ENCODE measurements around the gene RBMS3.
"Not testable (repeated sequence)": the region's sequence is repeated elsewhere in the genome, so short reads cannot be mapped to it uniquely, and the experiment has no call there.

RBMS3 gene

DNA sequence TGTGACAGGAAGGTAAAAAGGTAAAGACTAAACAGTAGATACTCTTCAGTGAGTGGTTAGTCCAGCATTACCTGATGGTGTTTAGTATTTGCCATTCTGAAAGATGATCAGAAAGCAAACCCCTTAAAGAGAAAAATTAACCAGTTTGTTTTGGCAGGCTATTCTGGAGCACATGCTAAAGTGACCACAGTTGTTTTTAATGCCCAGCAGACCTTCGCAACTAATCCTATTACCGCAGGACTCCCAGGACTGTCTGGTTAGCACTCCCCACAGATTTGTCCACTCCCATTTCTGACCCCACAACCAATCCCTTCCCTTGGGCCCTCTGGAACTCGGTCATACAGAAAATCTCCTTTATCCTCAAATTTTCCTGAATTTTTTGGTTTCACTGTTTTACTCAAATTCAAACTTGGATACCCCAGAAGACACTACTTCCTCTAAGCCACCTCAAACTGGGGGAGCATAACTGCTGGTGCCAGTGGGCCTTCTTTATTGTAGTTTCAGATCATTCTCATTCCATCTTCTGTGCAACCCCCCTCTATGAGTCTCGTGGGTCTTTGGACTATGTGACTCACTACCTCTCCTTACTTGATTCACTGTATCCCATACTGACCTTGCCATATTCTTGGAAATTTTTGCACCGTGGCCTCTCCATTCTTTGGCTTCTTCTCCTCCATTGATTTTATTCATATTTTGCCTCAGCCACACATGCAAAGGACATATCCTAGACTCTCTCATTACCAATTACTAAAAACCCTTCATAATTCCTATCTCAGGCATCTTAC is 104.4 kb downstream of the RBMS3 start:
- no peak for DNase-seq (ENCODE audit: low read depth, low spot score)

DNA sequence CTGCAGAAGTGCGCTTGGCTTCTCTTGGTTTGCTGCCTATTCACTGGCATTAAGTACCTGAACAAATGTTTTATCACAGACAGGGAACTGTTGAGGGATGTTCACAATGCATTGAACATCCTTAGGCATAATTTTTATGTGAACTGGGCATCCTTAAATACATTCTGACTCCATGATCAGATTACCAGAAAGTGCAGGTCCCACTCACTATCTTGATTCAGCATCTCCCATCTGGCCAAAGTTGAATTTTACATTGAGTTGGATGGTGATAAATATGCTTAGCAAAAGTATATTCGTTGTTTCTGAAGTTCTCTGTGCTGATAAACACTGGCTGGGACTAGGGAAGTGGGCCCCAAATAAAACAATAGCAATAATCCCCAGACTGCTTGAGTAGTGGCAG is 108.5 kb downstream of the RBMS3 start:
- DNase-seq (ENCODE audit: low read depth, low spot score): no peak

DNA sequence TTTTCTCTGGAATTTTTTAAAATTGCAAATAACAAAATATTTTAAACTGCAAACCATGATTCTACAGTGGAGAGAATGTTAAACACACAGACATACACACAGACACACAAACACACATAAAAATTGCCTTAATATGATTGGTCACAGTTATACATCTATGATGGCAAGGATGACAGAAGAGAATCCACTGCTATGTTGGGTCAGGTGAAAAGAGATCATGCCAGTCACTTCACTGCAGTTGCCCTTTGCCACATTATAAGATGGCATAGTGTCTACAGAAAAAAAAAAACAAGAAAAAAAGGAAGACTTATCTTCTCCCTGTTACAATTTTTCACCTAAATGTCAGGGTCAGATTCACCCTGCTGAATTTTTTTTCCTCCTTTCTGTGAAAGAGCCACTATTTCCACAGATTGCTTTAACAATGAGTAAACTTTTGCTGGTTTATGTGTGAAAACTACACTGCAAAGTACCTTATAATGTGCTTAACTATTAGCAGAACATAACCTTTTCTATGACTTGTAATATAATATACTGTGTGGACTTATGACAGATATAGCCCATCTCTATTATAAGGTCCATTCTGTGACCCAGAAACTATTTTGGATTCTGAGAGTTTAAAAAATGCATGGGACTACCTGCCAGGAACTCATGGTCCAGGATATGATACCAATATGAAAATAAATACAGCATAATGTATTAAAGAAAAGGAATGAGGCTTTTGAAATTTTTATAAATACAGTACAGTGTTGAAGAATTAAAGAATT is 111.9 kb downstream of the RBMS3 start:
- no peak for DNase-seq (ENCODE audit: low read depth, low spot score)

DNA sequence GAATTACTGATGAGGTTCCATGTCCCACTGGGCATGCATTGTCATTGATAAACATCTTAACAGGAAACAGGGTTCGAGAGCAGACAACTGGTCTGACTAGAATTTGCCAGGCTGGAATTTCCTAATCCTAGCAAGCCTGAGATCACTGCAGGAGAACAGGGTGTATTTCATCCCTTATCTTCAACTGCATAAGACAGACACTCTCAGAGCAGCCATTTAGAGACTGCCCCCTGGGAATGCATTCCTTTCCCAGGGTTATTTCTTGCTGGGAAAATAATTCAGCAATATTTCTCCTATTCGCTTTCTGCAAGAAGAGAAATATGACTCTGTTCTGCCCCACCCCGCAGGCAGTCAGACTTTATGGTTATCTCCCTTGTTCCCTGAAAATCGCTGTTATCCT is 113.1 kb downstream of the RBMS3 start:
- not testable (repeated sequence) for DNase-seq (ENCODE audit: low read depth, low spot score)

DNA sequence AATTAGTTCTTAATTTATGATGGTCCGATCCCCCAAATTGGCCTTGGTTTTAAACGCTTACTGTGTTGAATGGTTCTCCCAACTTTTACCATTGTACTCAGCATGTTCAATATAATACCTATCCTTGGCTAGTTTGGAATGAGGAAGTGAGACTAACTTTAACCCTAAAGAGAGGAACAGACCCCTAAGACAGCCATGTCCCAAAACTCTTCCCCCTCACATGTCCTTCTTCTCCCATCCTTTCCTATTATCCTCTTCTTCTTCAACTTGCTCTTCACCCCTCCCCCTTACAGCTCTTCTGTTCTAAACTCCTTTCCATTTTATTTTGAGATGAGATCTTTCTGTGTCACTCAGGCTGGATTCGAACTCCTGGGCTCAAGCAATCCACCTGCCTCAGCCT is 116.5 kb downstream of the RBMS3 start:
- no peak for DNase-seq (ENCODE audit: low read depth, low spot score)

DNA sequence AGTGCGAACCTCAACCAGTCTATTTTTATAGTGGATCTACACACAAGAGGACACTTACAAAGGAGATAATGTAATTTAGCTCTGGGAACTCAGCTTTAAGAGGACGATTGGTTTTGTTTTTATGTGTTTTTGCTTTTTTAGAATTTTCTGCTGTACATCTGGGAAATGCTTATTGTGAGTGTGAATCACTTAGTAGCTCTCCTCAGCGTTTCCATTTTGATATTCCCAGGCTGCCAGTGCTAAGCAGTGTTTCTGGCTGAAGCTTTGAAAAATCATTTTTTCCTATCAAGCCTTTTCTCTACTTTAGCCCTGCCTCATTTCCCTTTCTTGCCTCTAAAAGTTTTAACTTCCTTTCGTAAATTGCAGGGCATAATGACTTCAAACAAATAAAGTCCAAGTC is 117.9 kb downstream of the RBMS3 start:
- no peak for DNase-seq (ENCODE audit: low read depth, low spot score)

DNA sequence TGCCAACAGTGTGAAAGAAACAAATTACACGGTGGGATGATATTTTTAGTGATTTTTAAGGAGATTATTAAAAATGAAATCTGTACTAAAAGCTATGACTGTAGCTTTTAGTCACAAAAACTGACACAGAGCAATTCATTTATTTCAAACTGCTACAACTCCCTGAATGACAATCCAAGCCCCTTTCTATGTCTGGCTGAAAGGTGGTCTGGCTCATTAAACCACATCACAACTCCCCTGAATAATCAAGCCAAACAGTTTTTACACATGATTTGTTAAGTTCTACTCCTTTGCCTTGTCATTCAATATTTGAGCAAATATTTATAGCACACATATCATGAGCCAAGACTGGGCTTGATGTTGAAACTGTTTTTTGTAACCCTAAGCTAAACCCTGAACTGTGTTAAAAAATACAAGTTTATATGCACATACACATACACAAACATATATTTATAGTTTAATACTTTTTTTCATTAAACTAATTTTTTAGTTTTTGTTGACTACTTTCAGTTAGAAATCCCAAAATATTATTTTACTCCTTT is 125.5 kb downstream of the RBMS3 start:
- no peak for DNase-seq (ENCODE audit: low read depth, low spot score)

DNA sequence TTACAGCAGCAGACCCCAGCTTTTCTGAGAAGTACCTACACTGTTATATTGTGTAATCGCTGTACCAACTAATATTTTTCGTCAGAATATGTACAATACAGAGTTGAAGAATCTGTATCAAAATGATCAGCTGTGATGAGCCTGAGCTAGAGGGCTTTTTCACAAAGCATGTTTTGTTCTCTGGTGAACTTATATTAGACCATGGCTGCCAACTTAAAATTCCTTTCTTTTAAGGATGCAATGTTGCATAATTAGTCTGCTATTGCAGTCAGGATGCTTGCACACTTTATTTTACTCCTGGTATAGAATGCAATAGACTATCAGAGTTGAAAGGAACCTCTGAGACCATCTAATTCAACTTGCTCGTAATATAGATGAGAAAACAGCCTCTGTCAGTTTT is 127.8 kb downstream of the RBMS3 start:
- DNase-seq (ENCODE audit: low read depth, low spot score): no peak

DNA sequence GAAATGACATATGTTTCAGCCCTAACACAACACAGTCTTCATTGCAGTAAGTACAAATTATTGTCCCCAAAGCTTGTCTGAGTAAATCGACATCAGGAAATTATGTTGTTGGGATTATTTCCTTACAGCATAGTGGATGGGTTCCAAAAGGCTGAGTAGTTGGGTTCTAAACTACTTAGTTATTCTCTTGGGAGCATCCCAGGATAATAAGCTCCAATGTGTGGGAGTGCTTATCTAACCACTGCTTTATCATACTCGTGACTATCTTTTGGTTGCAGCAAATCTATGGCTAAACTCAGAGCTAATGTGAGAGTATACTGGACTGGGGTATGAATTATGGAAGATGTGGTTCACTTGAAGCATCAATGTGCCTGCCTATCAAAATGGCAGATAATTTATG is 128.5 kb downstream of the RBMS3 start:
- no peak for DNase-seq (ENCODE audit: low read depth, low spot score)

DNA sequence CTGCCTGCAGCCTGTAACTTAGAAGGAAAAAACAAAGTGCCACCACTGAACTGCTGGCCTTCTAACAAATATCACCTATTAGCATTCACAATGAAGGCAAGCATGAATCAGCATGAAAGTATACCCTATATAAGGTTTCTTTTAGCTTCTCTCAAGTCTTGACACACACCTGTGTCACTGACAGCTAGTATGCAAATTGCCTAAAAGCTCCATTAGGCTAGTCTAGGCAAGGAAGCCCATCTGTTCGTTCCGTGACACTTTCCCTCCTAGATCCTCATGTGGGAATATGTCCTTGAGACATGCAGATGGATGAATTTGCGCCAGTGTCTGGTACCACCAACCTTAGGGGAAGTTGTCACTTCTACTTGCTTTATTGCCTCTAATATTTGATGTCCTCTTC is 129.3 kb downstream of the RBMS3 start:
- DNase-seq (ENCODE audit: low read depth, low spot score): no peak

DNA sequence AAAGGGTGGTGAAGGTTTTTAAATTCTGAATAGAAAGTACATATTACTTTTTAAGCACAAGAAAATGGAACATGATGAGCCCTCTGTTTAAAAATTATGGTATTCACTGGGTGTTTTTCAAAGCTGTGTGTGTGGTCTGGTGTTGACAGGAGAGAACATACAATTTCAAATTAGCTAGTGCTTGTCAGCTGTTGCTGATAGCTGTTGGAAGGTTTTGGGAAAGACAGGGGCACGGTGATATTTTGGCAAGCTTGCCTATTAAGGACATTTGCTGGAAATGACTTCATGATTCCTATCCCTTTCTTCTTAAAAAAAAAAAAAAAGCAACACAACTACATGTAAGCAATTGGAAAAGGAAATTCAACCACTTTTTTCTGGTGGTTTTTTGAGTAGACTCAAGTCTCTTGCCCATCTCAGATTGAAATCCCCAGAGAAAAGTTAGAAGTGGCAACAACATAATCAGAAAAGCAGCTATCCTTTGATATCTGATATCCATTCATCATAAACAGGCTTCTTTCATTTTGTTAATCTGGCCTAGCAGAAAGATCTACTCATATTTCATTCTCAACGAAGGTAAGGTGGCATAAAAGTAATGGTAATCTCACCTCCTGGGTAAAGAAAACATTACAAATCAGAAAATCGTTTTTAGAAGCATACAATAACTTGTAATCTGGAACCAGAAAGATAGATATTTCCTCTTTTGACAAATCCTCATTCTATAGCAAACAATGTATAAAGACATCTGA is 130.0 kb downstream of the RBMS3 start:
- no peak for DNase-seq (ENCODE audit: low read depth, low spot score)

DNA sequence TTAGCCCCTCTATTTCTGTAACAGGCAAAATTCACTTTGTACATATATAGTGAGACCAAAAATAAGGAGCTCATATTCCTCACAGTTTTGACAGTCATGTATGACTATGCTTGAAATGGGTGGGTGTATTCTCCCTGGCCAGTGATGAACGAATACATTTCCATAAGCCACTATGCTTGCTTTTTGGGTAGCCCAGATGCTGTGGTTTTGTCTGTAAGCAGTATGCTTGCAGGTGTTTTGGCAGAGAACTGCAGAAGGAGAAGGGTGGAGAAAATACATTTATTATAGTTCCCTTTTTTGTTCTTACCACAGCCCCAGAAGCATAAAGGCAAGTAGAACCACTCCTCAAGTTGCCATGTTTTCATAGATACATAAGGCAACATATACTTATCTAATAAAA is 131.2 kb downstream of the RBMS3 start:
- no peak for DNase-seq (ENCODE audit: low read depth, low spot score)

DNA sequence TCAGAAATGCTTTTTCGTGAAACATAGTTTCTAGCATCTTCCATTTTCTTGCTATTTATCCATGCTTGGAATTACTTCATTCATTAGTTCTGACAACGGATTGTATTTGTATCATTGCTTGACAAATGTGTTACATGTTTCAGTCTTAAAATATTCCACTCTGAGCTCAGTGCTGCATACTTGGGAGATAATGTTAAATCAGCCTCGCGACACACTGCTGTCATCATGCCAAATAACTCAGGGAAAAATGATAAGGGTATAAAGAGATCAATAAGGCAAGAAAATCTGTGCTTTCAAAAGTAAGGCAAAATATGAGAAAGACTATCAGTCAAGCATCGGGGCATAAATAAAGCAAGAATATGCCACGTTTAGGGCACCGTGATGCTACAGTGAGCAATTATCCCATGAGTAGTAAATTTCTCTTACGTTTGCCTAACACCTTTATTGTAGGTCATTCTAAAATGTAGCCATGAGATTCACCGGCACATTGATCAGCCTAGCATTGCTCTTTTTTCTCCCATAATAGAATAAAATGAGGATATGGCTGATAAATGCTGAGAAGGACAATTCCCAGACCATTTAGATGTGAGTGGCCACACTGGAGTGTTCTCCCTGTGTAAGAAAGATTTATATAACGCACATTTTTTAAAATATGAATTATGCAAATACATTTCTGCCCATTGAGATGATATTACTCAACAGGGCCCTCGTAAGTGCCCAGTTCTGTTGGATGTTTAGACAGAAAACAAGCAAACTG is 133.8 kb downstream of the RBMS3 start:
- DNase-seq (ENCODE audit: low read depth, low spot score): no peak

DNA sequence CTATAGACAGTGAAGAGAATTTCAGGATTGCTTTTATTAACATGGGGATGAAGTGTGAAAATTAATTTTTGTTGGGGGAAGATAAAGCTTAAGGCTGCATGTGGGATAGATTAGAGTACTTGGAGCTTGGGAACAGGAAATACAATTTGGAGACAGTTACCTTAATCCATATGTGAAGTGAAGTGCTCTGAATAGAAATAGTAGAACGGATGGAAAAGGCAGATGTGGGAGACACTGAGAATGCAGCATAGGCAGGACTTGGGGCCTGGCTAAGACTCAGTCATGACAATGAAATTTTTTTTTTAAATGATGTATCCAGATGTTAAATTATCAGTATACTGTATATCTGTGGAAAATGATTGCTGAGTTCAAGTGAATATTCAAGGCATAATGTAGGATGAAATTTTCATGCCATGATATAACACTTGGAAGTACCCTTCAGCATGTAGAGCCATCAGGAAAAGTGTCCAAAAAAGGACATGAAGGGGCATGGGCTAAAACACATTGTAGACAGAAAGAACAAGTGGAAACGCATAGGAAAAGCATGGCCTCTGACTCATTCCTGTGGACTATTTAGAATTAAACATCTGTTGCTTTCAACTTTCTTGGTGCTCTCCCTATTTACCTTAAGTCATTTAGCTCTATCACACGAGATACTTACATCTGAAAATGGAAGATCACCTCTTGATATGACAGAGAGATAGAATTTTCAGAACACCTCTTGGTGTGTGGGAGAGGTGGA is 134.8 kb downstream of the RBMS3 start:
- no peak for DNase-seq (ENCODE audit: low read depth, low spot score)

DNA sequence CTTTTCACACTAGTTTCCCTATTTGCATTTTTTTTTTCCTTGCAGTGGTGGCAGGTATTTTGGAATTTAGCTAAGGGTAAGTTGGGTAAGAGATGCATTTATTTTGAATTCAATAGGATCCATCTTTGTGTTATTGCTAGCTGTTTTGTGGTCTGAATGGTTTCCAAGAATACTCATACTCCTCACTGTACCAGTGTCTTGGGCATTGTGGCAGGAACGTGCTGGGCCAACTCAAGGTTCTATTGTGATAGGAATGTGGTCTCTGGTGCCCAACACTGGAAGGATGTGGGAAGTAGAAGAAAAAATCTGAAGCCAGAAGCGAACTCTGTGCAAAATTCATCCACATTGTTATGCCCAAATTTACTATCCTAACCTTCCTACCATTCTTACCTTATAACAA is 135.6 kb downstream of the RBMS3 start:
- DNase-seq (ENCODE audit: low read depth, low spot score): no peak

DNA sequence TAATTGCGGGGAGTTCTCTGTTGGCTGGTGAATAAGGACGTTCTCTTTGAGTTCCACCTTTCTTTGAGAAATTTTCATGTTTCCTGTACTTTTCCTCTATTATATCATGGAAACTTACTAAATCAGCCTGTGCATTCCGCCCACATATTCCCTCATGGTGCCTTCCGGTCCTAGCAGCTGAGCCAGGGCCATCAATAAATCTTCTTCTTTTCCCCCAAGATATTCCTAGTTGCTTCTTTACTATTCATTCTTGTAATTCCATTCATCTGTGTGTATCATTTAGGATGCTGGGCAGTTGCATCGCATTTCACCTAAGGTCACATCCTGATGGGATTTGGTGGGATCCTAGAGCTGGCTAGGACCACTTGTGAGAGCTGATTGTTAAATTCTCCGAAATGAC is 139.2 kb downstream of the RBMS3 start:
- no peak for DNase-seq (ENCODE audit: low read depth, low spot score)

DNA sequence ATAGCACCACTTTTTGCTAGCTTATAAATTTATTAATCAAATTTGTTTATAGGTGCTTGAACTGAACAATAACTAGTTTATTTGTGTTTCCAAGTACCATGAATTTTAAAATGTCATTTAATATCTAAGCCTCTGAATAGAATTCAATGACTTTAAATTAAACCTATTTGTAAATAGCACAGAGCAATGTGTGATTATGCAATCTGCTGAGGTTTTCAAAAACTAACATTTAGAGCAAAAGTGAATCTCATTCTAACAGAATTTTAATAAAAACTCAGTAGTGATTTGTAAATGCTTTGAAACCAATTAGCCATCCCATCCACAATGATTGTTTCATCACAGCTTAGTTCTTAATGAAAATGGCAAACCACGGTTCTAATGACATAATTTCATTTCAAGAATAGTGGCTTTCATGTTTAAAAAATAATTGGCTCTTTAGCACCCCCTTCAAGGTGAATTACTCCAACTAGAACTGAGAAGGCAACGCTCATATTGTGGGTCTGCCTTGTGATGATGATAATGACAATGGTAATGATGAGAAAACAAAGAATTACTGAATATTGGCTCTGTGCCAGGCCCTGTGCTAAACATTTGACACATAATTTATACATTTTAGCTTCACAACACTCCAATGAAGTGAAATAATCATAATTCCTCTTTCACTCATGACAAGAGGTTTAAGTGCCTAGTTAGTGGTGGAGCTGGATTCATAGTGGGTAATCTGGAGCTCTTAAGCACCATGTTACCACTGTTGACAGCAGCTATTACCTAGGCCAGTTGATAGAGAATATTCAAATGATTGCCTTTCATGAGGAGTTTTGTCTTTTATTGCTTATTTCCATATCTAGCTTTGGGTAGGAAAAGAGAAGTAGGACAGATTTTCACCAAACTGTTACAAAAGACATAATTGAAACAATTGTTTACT is 145.7 kb downstream of the RBMS3 start:
- DNase-seq (ENCODE audit: low read depth, low spot score): no peak

DNA sequence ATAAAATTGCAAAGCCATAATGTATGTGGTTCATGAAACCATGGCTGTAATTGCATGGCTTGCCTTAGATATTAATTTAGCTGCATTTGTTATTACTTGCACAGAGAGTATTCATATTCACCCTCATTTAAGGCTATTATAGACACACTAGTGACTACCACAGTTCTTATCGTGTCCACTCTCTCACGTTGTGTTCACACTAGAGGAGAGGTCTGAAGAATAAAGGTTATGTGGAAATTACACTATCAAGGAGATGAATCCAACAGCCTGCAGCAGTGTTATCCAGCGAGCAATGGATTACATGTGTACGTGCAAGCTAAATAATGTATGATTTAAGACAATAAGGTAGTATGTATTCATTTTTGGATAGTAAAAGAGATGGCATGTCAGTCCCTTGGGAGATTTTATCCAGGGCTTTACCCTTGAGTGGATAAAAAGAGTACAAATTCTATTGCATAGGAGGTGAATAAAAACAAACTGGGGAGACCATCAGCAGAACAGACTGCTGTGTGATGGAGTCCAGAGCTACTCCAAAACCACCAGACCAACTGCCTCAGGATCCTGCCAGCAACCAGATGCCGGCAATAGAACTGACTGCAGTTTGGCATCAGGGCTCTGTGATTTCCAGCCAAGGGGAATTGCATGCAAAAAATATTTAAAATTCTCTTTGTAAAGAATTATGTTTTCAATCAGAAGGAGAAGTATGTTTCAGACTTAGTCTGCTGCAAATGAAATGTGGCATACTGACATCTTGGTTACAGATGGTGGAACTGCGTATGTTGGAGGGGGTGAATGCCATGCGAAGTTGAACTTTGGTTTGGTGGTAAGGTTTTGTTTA is 146.6 kb downstream of the RBMS3 start:
- DNase-seq (ENCODE audit: low read depth, low spot score): no peak
